ENCODE results near the gene TENT4B. TPM values are rescaled to one million over a fixed set of nuclear protein-coding genes. Genes with fewer than 3 reads are reported as not detected.

Gene TENT4B
- total RNA-seq, 3 donors from 2014 or later: 13.4 to 16.4 (median 13.6) TPM

GRCh38 chr16:50255538-50255937, 102.4 kb downstream of the TENT4B start:
- H3K27me3 ChIP-seq: no peaks in the 10 kb centered on the region
- TF ChIP-seq POLR2AphosphoS5 (IDR thresholded peaks at IDR 0.05) (no peak), POLR2A (IDR thresholded peaks at IDR 0.05) (no peak)
- no peak overlapping the region for H3K27ac ChIP-seq
- intact Hi-C loops (cut with DNase I; ENCODE audit: low total_unique reads): no loop called here
- no peak for DNase-seq (ENCODE audit: low spot score in 2 of 2)
- no peaks in the 10 kb centered on the region for H3K9me3 ChIP-seq
- no peak overlapping the region for H3K4me3 ChIP-seq
- no peaks in the 10 kb centered on the region for H3K4me1 ChIP-seq
- no peaks in the 10 kb centered on the region for H3K36me3 ChIP-seq

GRCh38 chr16:50256604-50257003, 103.5 kb downstream of the TENT4B start:
- H3K27ac ChIP-seq: no peak overlapping the region
- DNase-seq (ENCODE audit: low spot score in 2 of 2): no peak
- H3K9me3 ChIP-seq: no peaks in the 10 kb centered on the region
- H3K27me3 ChIP-seq: no peaks in the 10 kb centered on the region
- TF ChIP-seq, protein P1, sequence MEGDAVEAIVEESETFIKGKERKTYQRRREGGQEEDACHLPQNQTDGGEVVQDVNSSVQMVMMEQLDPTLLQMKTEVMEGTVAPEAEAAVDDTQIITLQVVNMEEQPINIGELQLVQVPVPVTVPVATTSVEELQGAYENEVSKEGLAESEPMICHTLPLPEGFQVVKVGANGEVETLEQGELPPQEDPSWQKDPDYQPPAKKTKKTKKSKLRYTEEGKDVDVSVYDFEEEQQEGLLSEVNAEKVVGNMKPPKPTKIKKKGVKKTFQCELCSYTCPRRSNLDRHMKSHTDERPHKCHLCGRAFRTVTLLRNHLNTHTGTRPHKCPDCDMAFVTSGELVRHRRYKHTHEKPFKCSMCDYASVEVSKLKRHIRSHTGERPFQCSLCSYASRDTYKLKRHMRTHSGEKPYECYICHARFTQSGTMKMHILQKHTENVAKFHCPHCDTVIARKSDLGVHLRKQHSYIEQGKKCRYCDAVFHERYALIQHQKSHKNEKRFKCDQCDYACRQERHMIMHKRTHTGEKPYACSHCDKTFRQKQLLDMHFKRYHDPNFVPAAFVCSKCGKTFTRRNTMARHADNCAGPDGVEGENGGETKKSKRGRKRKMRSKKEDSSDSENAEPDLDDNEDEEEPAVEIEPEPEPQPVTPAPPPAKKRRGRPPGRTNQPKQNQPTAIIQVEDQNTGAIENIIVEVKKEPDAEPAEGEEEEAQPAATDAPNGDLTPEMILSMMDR (IDR thresholded peaks at IDR 0.05): no peak
- no peak for TF ChIP-seq POLR2A (IDR thresholded peaks at IDR 0.05)
- TF ChIP-seq POLR2AphosphoS5 (IDR thresholded peaks at IDR 0.05): no peak
- H3K4me3 ChIP-seq: no peak overlapping the region
- no peaks in the 10 kb centered on the region for H3K36me3 ChIP-seq
- intact Hi-C loops (cut with DNase I; ENCODE audit: low total_unique reads): no loop called here
- no peaks in the 10 kb centered on the region for H3K4me1 ChIP-seq

DNA sequence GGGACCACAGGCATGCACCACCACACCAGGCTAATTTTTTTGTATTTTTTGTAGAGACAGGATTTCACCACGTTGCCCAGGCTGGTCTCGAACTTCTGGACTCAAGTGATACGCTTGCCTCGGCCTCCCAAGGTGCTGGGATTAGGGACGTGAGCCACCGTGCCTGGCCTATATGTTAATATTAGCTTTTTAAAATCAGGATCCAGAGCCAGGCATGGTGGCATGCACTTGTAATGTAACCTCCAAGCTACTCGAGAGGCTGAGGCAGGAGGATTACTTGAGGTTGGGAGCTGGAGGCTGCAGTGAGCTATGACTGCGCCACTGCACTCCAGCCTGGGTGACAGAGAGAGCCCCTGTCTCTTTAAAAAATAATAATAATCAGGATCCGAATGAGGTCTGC, 104.8 kb downstream of the TENT4B start:
- intact Hi-C loops (cut with DNase I; ENCODE audit: low total_unique reads): no loop called here
- no peak overlapping the region for H3K27ac ChIP-seq
- no peak for TF ChIP-seq POLR2AphosphoS5 (IDR thresholded peaks at IDR 0.05)
- TF ChIP-seq POLR2A (IDR thresholded peaks at IDR 0.05): no peak
- TF ChIP-seq, protein P1 (IDR thresholded peaks at IDR 0.05): no peak
- no peak overlapping the region for H3K4me3 ChIP-seq
- H3K4me1 ChIP-seq: no peaks in the 10 kb centered on the region
- H3K36me3 ChIP-seq: no peaks in the 10 kb centered on the region
- no peaks in the 10 kb centered on the region for H3K27me3 ChIP-seq
- no peaks in the 10 kb centered on the region for H3K9me3 ChIP-seq
- DNase-seq (ENCODE audit: low spot score in 2 of 2): no peak

DNA sequence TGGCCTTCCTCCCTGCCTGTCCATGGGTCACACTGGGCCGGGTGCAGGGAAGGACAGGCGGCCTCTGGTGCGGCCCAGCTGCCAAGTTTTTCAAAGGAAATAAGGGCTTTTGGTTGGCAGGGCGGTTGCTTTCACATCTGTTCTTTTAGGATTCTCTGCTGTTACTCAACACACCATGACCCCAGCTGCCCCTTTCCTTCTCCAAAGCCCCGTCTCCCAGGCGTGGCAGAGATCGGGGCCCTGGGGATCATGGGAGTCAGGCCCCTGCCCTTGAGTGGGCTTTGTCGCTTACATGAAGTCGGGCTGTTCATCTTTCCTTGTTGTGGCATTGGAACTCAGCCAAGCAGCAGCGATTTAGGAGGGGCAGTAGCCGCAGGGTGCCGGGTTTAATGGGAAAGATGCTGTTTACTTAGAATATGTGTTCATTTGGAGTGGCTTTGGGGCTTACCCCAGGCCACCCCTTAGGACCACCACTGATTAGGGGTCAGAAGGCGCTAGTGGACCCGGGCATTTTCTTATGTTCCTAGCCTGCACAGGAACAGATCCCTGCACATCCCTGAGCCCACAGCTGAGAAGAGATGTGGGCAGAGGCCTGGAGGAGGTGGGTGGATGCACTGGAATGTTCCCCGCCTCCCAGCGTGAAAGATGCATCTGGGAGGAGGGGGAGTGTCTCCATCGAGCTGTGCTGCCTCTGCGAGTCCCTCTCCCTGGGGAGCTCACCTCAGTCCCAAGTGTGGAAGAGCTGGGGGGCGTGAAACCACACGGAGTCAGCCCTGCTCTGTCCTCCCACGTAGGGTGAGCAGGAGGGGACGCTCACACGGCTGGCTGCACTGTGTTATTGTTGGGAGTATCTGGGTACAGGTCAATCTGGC, 106.5 kb downstream of the TENT4B start:
- H3K27ac ChIP-seq: peak overlapping the region in 1 of 2 donors; percentile 32

GRCh38 chr16:50260206-50261159, 107.4 kb downstream of the TENT4B start:
- H3K27ac ChIP-seq: peak overlapping the region in 1 of 2 donors; percentile 32
- H3K4me3 ChIP-seq: no peak overlapping the region
- H3K9me3 ChIP-seq: no peaks in the 10 kb centered on the region
- intact Hi-C loops (cut with DNase I; ENCODE audit: low total_unique reads): no loop called here
- H3K27me3 ChIP-seq: no peaks in the 10 kb centered on the region
- TF ChIP-seq POLR2A (IDR thresholded peaks at IDR 0.05) (no peak), POLR2AphosphoS5 (IDR thresholded peaks at IDR 0.05) (no peak)
- TF ChIP-seq, protein P1 (IDR thresholded peaks at IDR 0.05): no peak
- no peak for DNase-seq (ENCODE audit: low spot score in 2 of 2)
- H3K4me1 ChIP-seq: no peaks in the 10 kb centered on the region
- H3K36me3 ChIP-seq: no peaks in the 10 kb centered on the region

More for the DNA sequence above, 106.5 kb downstream of the TENT4B start:
- Histone ChIP-seq H3K4me3 (no peak overlapping the region), H3K27me3 (no peaks in the 10 kb centered on the region), H3K36me3 (no peaks in the 10 kb centered on the region), H3K4me1 (no peaks in the 10 kb centered on the region), H3K9me3 (no peaks in the 10 kb centered on the region)
- DNase-seq (ENCODE audit: low spot score in 2 of 2): no peak
- peak in 1 of 3 donors; percentile 12 for TF ChIP-seq POLR2AphosphoS5 (IDR thresholded peaks at IDR 0.05)
- TF ChIP-seq, protein P1 (IDR thresholded peaks at IDR 0.05): no peak
- intact Hi-C loops (cut with DNase I; ENCODE audit: low total_unique reads): no loop called here

Measured in breast epithelium (tissue), 4 donors.